VCaP (cell line): ENCODE measurements around the gene ARMH3.
A peak's percentile ranks its signal among the peaks of the same experiment; 100 is the strongest.

Experiments used
- H3K27ac ChIP-seq: fragments of 450-650 bp; 2 replicates; pipeline ENCODE4 v1.5.1; 2017
- TF ChIP-seq, protein P1 (sequence below): fragments of 450-650 bp; conservative IDR thresholded peaks from 2 replicates; pipeline ENCODE4 v1.5.1; 2017; ENCODE audit warnings: mild to moderate bottlenecking, moderate library complexity

ARMH3 gene

GRCh38 chr10:101826852-101827434 lies 229.0 kb downstream of the ARMH3 start:
- TF ChIP-seq, protein P1, sequence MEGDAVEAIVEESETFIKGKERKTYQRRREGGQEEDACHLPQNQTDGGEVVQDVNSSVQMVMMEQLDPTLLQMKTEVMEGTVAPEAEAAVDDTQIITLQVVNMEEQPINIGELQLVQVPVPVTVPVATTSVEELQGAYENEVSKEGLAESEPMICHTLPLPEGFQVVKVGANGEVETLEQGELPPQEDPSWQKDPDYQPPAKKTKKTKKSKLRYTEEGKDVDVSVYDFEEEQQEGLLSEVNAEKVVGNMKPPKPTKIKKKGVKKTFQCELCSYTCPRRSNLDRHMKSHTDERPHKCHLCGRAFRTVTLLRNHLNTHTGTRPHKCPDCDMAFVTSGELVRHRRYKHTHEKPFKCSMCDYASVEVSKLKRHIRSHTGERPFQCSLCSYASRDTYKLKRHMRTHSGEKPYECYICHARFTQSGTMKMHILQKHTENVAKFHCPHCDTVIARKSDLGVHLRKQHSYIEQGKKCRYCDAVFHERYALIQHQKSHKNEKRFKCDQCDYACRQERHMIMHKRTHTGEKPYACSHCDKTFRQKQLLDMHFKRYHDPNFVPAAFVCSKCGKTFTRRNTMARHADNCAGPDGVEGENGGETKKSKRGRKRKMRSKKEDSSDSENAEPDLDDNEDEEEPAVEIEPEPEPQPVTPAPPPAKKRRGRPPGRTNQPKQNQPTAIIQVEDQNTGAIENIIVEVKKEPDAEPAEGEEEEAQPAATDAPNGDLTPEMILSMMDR = no peak
- H3K27ac ChIP-seq = no peak overlapping the region

DNA sequence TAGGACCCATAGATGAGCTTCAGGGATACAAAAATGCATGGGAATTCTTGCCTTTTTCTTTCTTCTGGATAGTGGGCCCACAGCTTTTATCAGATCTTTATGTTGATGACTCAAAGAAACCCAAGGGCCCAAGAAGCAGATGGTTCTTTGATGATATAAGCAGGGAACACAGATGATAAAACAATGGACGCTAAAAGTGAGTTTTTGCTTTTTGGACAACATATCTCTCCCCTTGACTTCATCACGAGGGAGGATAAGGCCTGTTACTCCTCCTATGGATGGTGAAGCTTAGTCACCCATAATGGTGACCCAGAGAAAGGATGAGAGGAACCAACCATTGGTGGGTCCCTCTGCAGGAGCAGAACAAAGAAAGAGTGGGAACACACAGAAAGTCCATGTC lies 231.2 kb downstream of the ARMH3 start:
- TF ChIP-seq, protein P1 = no peak
- no peak overlapping the region for H3K27ac ChIP-seq

GRCh38 chr10:101818872-101819633 lies 236.9 kb downstream of the ARMH3 start:
- TF ChIP-seq, protein P1 = no peak

DNA sequence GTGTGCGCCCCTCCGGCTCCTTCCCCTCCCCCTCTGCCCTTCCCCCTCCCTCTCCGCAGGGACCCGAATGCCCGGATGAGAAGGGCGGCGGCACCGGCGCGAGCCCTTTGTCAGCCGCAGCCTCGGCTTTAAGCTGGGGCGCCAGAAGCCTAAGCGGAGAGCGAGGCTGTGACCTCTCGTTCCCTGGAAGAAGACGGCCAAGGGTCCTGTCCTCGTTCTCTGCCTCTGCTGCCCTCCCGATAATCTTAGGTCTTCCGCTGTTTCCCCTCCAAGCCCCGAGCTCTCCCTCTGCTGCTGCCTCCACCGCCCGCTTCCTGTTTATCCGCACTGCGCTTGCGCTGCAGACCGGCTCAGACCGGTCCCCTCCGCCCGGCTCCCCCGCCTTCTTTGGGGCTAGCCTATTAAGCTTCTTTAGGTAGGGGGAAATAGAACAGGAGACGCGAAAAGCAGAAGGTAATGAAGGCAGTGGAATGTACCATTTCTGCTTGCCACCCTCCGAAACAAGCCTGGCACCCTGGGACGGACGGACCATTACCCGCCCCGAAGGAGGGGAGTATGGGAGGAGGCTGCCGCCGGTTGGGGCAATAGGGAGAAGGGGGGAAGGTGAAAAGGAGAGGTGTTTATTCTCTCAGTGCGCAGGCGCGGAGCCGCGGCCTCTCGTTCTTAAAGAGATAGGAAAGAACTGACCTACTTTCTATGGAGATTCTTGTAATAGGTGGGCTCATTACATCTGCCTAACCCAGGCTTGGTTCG lies 237.7 kb downstream of the ARMH3 start, which contains the start of gene OGA:
Gene OGA (minus strand): TSS at position 326 of the 753 bp plus-strand sequence. CDS start 422 bp downstream, outside the sequence.
- peak within 1 kb of the TSS; percentile 94 for H3K27ac ChIP-seq
- TF ChIP-seq, protein P1 = no peak

More at GRCh38 chr10:101818872-101819633, 236.9 kb downstream of the ARMH3 start:
- peak overlapping the region; percentile 94 for H3K27ac ChIP-seq

DNA sequence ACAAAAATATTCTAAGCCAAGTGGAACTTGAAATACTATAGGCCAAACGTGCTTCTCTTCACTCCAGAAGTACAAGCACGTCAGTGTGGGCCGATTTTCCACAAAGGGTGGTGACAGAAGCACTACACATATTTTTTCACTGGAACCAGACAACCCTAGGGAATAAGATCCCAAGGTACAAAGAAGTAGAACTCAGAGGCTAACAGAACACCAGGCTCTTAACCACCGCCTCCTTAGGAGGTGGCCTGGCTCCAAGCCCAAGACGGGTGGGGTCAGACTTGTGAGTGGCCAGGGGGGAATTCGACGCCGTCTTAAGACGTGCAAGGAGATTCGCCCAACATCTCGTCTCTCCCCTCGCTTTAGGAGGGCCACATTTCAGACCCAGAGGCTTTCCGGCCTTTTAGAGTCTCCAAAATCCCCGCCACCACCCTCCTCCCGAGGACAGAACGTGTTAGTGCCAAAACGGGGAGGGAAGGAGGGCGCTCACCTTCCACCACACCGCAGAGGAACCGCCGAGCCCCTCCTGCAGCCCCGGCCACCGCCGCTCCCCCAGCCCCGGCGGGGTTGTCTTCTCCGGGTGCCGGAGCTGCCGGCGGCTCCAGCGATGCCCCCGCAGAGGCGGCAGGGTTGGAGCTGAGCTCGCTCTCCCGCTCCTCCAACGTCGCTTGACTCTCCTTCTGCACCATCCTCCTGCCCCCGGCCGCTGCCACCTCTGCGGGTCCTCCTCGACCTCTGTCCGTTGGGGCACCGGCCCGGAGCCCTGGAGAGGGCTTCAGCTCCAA lies 238.4 kb downstream of the ARMH3 start:
- TF ChIP-seq, protein P1 = no peak
- H3K27ac ChIP-seq = peak overlapping the region; percentile 94

GRCh38 chr10:101816913-101817336 lies 239.0 kb downstream of the ARMH3 start:
- H3K27ac ChIP-seq = peak overlapping the region; percentile 94
- TF ChIP-seq, protein P1 = no peak
